Activated T-cell treated with anti-CD3 and anti-CD28 coated beads, Interleukin-2, amount 50 U/mL, for 1 hour (primary cell): ENCODE data around the gene INPP5E.

Experiments
- DNase-seq: peaks from one replicate; pipeline ENCODE4 v3.0.0-alpha.2; 2020

The INPP5E gene

DNA sequence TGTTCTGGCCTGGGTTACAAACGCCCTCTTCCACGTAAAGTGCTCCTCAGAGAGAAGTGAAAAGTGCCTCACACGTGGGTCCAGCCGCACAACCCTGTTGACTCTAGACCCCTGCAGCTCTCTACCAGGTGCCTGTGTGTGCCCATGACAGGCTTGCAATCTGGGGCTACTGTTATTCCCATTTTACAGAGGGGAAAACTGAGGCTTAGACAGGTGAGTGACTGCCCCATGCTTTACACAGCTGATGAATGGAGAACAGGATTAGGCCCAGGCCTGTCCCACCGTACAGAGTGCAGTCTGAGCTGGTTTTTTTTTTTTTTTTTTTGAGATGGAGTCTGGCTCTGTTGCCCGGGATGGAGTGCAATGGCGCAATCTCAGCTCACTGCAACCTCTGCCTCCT, 6.2 kb upstream of the INPP5E start:
- no peak for DNase-seq

DNA sequence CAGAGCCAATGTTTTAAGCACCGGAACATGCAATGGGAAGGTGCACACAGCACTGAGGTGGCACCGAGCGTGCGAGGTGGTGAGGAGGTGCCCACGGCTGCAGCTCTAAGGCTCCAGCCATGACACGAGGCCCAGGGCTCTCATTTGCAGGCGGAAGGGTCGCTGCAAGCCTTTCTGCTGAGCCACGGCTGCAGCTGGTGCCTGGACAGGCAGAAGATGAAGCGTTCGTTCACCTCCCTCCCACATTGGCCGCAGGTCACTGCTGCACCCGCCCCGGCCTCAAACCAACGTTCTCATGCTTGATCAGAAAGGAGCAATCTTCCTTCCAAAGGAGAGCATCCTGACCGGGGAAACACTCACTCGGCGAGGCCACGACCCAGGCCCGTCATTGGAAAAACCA, 4.5 kb upstream of the INPP5E start:
- no peak for DNase-seq

DNA sequence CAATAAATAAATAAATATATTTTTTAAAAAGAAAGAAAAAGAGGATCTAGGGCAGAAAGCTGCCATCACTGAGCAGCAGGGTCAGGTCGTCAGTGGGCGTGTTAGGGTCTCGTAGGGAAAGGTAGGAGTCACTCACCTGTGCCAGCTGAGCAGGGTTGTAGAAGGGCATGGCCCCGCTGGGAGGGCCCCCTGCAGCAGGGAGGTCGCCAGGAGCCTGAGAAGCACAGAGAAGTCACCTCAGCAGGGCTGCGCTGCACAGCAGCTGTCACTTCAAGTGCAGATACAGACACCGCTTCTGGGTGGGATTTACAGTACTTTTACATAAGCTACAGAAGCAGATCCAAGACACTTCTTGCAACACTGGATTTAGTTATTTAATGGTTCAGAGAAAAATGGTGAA, 4.0 kb upstream of the INPP5E start:
- DNase-seq = no peak

- DNase-seq = no peak
Measured at GRCh38 chr9:136443087-136443486, 3.4 kb upstream of the INPP5E start.

DNA sequence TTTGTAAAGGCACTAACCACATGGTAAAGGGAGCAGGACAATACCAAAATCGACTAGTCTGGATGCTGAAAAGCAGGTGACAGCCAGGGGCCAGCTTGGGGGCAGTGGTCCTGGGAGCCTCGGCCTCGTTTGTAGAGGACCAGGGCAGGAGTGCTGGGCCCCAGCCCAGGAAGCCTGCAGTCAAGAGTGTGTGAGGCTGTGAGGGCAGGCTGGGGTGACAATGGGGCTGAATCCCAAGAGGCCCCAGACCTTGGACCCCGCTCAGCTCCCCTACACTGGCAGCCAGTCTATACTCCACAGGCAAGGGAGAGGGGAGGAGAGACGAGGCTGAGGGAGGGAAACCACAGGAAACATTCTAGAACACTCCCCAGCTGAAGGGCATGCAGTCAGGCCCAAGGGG, 2.6 kb upstream of the INPP5E start:
- DNase-seq = no peak

- no peak for DNase-seq
Measured at GRCh38 chr9:136441681-136442245, 2.1 kb upstream of the INPP5E start.

- no peak for DNase-seq
Measured at GRCh38 chr9:136441191-136441680, 1.6 kb upstream of the INPP5E start.

DNA sequence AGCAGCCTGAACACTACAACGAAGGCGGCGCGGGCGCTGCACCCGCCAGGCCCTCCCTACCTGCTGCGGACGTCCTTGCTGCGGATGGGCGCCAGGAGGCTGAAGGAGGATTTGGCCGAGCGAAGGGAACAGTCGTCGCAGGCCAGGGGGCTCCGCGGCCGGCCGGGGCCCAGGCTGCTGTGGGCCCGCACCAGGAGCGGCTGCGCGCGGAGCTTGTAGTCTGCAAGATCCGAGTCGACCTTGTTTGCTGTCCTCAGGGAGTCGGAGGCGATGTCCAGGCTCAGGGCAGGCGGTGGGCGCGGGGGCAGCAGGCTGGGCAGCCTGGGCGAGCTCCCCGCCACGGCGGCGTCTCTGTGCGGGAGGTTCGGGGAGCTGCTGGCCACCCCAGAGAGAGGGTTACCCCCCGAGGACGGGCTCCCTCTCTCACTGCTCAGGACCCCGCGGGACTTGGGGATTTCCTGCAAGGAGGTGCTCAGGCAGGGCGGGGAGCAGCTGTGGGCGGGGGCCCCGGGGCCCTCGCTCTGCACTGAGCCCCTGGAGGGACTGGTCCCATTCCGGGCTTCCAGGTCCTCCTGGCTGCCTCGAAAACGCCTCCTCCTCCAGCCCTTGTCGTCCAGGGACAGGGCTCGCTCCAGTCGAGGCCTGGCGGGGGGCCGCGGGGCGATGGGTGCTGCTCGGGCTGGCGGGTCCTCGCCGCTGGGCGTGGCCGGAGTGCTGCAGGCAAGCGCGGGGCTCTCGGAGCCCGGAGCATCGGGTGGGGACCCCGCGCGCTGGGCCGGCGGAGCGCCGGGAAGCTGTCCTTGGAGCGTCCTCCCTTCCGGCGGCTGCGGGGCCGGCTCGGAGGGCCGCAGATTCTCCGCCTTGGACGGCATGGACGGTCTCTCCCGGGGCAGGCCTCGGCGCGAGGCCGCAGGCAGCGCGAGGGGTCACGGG, 831 bp downstream of the INPP5E start:
- DNase-seq = peak; percentile 65

DNA sequence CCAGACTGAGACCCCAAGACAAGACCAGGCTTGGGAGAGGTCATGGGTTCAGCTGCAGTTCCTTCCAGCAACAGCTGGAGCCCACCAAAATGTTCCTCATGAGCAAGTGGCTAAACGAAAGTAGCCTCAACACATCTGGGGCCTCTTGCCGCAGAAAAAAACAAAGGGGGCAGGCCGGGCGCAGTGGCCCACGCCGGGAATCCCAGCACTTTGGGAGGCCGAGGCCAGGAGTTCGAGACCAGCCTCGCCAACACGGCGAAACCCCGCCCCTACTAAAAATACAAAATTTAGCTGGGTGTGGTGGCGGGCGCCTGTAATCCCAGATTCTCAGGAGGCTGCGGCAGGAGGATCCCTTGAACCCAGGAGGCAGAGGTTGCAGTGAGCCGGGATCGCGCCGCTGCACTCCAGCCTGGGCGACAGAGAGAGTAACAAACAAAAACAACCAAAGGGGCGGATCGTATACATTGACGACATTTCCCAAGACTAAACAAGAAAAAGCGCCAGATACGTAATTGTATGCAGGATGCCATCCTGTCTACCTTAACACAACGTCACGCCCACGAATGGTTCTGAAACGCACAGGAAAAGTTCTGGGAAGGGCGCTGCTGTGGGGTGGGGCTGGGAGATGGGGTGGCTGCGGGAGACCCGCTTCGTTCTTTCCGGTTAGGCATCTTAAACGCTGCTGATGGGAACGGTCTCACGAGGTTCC, 1.7 kb downstream of the INPP5E start:
- DNase-seq = no peak

DNA sequence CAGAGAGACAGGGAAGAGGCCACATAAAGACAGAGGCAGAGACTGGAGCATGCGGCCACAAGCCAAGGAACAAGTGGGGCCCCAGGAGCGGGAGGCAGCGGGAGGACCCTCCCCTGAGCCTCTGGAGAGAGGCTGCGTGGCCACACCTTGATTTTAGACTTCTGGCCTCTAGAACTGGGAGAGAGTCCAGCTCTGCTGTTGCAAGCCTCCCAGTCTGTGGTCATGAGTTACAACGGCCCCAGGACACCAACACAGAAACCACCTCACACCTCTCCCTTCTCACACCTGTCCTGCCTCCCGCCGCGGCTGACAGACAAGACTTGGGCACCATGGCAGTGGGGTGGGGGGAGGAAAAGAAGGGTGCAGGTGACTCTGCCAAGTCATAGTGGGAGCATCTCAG, 2.2 kb downstream of the INPP5E start:
- DNase-seq = no peak

DNA sequence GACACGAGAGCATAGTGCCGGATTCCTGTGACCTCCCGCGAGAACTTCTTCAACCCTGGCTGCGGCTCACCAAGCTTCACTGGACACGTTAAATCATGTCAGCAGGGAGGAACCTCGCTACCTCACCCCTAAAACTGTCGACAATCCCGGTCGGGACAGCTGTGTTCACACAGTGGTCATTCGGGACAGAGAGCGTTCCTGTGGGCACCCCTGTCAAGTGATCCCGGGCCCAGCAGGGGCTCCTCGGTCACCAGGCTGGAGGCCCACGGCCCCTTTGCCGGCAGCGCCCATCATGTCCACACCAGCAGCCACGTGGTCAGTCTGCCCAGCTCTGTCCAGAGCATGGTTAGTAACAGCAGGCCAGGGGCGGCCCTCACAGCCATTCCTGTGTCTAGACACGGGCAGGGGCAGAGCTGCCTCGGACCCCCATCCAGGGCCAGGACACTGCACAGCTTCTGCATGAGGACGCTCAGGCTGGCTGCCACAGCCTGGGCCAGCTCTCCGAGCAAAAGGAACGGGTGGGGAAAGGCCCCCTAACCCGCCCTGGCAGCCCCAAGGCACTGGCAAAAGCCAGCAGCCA, 3.5 kb downstream of the INPP5E start:
- no peak for DNase-seq

GRCh38 chr9:136434580-136435169, 5.0 kb downstream of the INPP5E start:
- no peak for DNase-seq

- DNase-seq = no peak
Measured at GRCh38 chr9:136433849-136434579, 5.6 kb downstream of the INPP5E start.

GRCh38 chr9:136433043-136433715, 6.5 kb downstream of the INPP5E start:
- no peak for DNase-seq

DNA sequence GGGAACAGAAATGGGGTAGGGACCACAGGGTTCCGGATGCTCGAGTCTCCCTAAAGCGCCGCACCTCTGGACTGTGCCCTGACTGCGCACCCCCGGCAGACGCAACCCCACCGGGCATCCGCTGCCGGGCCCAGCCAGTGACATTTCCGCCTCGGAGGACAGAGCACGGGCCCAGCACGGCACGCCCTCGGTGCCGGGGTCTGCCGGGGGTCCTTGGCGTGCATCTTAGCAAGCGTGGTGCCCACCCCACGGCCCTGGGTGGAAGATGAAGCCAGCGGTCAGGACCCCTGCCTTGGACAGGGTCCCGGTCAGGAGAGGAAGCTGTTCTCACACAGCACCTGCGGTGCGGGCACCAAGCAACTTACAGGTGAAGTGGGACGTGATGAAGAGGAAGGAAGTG, 7.1 kb downstream of the INPP5E start:
- DNase-seq = no peak

DNA sequence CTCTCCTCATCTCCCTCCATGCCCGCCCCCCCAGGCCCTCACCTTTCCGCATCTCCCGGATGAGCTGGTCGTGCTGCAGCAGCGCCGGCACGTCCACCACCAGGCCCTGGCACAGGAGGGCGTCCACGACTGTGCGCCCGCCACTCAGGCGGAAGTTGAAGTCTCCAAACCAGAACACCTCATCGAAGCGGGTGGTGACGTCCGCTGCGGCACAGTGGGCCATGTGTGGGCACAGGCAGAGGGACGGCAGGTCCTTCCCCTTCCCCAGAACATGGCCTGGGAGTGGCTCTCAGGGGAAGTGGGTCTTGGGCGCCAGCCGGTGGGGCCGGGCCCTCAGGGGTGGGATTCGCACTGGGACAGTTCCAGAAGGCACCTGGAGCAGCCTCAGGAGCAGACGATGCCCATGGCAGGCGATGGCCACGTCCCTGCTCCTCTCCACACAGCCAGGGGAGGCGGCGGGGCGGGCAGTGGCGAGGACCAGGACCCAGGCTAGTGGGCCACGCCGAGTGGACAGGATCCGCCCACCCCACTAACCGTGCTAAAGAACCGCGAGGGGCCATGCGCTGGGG, 7.8 kb downstream of the INPP5E start:
- no peak for DNase-seq

- DNase-seq = no peak
Measured at GRCh38 chr9:136430588-136431234, 8.9 kb downstream of the INPP5E start.

DNA sequence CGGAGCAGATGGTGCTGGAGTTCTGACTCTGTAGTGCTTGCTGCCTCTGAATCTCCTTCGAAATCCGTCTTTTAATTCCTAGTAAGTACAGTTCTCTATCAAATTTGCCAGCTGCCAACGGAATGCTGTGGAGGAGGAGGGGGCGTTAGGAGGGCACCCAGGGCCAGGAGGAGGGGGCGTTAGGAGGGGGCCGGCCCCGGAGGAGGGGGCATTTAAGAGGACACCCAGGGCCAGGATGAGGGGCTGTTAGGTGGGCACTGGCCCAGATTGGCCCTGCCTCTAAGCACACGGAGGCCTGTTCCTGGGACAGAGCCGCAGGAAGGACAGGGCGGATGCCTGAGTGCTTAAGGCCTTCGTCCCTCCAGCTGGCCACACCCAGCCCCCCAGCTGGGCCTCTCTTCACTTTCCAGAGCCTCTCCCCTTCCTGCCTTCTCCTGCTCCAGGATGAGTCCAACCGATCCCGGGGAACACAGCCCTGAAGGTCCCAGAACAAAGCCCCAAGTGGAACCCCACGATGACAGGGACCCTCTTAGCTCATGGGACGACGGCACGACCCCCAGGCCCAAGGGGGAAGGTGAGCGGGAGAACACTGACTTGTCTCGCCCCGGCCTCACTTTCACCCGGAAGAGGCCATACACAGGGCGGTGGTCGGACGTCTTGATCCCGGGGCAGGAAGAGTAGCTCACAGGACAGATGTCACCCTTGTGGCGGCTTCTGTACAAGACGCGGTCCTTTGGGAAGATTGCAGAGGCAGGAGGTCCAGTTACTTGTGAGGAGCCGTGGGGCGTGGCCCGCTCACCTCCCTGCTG, 9.8 kb downstream of the INPP5E start:
- DNase-seq = no peak

DNA sequence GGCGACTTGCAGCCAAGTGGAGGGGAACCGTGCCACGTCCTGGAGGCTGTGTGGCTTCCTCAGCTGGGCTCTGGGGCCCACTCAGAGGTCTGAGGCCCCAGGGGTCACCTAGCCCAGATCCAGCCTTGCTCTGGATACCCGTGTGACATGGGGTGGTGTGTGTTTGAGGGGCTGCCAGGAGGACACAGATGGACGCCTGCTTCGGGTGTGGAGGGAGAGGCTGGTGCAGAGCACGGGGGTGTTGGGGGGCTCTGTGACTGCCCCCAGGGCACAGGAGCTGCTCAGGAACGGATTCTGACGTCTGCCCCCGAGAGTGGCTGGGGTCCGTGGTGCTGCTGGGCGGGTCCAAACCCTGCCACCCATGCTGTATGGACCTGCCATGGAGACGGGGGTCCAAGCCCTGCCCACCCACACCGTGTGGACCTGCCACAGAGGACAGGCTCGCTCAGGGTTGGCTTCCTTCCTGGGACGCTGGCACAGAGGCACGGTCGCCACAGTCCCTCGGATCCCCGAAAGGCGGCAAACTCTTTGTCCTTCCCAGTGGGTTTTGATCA, 10.5 kb downstream of the INPP5E start:
- DNase-seq = no peak

GRCh38 chr9:136426787-136427186, 12.9 kb downstream of the INPP5E start:
- no peak for DNase-seq
